HepG2 (cell line): Measurements from ENCODE around the gene GDF15. TPM values are rescaled to one million over a fixed set of nuclear protein-coding genes. Genes with fewer than 3 reads are reported as not detected.

Experiments
- ARNTL ChIP-seq: sonication (generic); formaldehyde crosslinking; IDR thresholded peaks from 2 replicates; pipeline ENCODE4 v1.4.0; 2020; ENCODE audit warnings: mild to moderate bottlenecking, missing genetic modification reagents
- BRCA1 ChIP-seq: sonication (generic); formaldehyde crosslinking; IDR thresholded peaks from 2 replicates; pipeline ENCODE4 v1.4.0; 2020; ENCODE audit warnings: missing genetic modification reagents
- CREM ChIP-seq, 2 experiments: sonication (generic) in 1 of 2; formaldehyde crosslinking in 1 of 2; IDR thresholded peaks; 2 replicates each; pipeline versions ENCODE4 v1.4.0 to v1.6.1; 2016 to 2020; ENCODE audit warnings: antibody characterized with exemption in 1 of 2, mild to moderate bottlenecking in 1 of 2, missing genetic modification reagents in 1 of 2
- JUNB ChIP-seq: sonication (generic); formaldehyde crosslinking; IDR thresholded peaks from 2 replicates; pipeline ENCODE4 v1.8.0; 2022; ENCODE audit warnings: missing genetic modification reagents, mild to moderate bottlenecking, borderline replicate concordance
- MXI1 ChIP-seq: IDR thresholded peaks from 3 replicates; pipeline ENCODE4 v1.6.1; 2012; ENCODE audit warnings: low read depth, low read length, inconsistent platforms, borderline replicate concordance
- PHB2 ChIP-seq: fragments of 450-650 bp; IDR thresholded peaks from 2 replicates; pipeline ENCODE4 v1.6.1; 2018; ENCODE audit not compliant: partially characterized antibody
- PRPF4 ChIP-seq: fragments of 200-400 bp; formaldehyde crosslinking; IDR thresholded peaks from 2 replicates; pipeline ENCODE4 v1.6.1; 2016; ENCODE audit warnings: low read length, low read depth; ENCODE audit not compliant: poor library complexity, severe bottlenecking
- RAD51 ChIP-seq: fragments of 450-650 bp; IDR thresholded peaks from 2 replicates; pipeline ENCODE4 v1.6.1; 2016; ENCODE audit warnings: borderline replicate concordance
- RBM39 ChIP-seq: fragments of 200-400 bp; formaldehyde crosslinking; IDR thresholded peaks from one replicate; pipeline ENCODE4 v1.6.1; 2018; ENCODE audit warnings: antibody characterized with exemption, mild to moderate bottlenecking, low read depth, low read length; ENCODE audit not compliant: poor library complexity, severe bottlenecking
- SMYD3 ChIP-seq: sonication (generic); formaldehyde crosslinking; IDR thresholded peaks from 2 replicates; pipeline ENCODE4 v1.8.1; 2023; ENCODE audit warnings: mild to moderate bottlenecking, missing genetic modification reagents
- SP2 ChIP-seq: sonication (generic); formaldehyde crosslinking; IDR thresholded peaks from 2 replicates; pipeline ENCODE4 v1.5.1; 2020; ENCODE audit warnings: mild to moderate bottlenecking, missing genetic modification reagents
- ZBTB8A ChIP-seq: sonication (generic); formaldehyde crosslinking; IDR thresholded peaks from 2 replicates; pipeline ENCODE4 v1.4.0; 2020; ENCODE audit warnings: mild to moderate bottlenecking, low read depth, missing genetic modification reagents, borderline replicate concordance
- ZMYM4 ChIP-seq: sonication (generic); formaldehyde crosslinking; IDR thresholded peaks from 2 replicates; pipeline ENCODE4 v1.8.1; 2023; ENCODE audit warnings: mild to moderate bottlenecking, missing genetic modification reagents
- ZNF10 ChIP-seq: sonication (generic); formaldehyde crosslinking; IDR thresholded peaks from 2 replicates; pipeline ENCODE4 v1.4.0; 2020; ENCODE audit warnings: mild to moderate bottlenecking, low read depth, missing genetic modification reagents, borderline replicate concordance
- ZNF44 ChIP-seq: sonication (generic); formaldehyde crosslinking; IDR thresholded peaks from 2 replicates; pipeline ENCODE4 v1.5.1; 2020; ENCODE audit warnings: mild to moderate bottlenecking, missing genetic modification reagents
- ZNF670 ChIP-seq: sonication (generic); formaldehyde crosslinking; IDR thresholded peaks from 2 replicates; pipeline ENCODE4 v1.8.0; 2022; ENCODE audit warnings: mild to moderate bottlenecking, missing genetic modification reagents, borderline replicate concordance
- polyA plus RNA-seq, 8 experiments: library from polyadenylated mRNA; depleted of rRNA in 3 of 8; stranded (reverse) in 7 of 8; unstranded in 1 of 8; fragments of >200 nt; fragmentation: Illumina TruSeq in 4 of 8; extraction: Trizol in 4 of 8; gene quantifications; 2 replicates each; pipeline versions ENCODE4 v1.2.1 to v1.2.3, GENCODE V29; 2011 to 2016; ENCODE audit warnings: low read depth in 4 of 8, missing spikeins in 1 of 8, mixed read lengths in 1 of 8; ENCODE audit not compliant: insufficient read depth in 1 of 8
- total RNA-seq, 5 experiments: library from RNA; depleted of rRNA; stranded (reverse); fragments of >200 nt; fragmentation: Illumina TruSeq; extraction: Trizol; gene quantifications; 2 replicates each; pipeline ENCODE4 v1.2.3, GENCODE V29; 2016; ENCODE audit warnings: low read depth in 1 of 5
- TF ChIP-seq, protein P1 (sequence below): IDR thresholded peaks from 2 replicates; pipeline ENCODE4 v1.6.1; 2018; ENCODE audit warnings: missing genetic modification reagents, mild to moderate bottlenecking, missing compliant biosample characterization
- TF ChIP-seq, protein P2 (sequence below): sonication (generic); formaldehyde crosslinking; IDR thresholded peaks from 2 replicates; pipeline ENCODE4 v1.8.1; 2023; ENCODE audit warnings: mild to moderate bottlenecking, missing genetic modification reagents
- TF ChIP-seq, protein P3 (sequence below): sonication (generic); formaldehyde crosslinking; IDR thresholded peaks from 2 replicates; pipeline ENCODE4 v1.8.0; 2022; ENCODE audit warnings: mild to moderate bottlenecking, missing genetic modification reagents; ENCODE audit not compliant: insufficient replicate concordance
- TF ChIP-seq, protein P4 (sequence below): sonication (generic); formaldehyde crosslinking; conservative IDR thresholded peaks from 2 replicates; pipeline ENCODE4 v1.4.0; 2020; ENCODE audit warnings: mild to moderate bottlenecking, missing genetic modification reagents, moderate library complexity
- TF ChIP-seq, protein P5 (sequence below): sonication (generic); formaldehyde crosslinking; IDR thresholded peaks from 2 replicates; pipeline ENCODE4 v1.5.0; 2020; ENCODE audit warnings: missing genetic modification reagents, mild to moderate bottlenecking, borderline replicate concordance

GDF15 gene
- total and polyA plus RNA-seq, 2 of the 13 experiments (the other 11 are each of a cell fraction or from before 2014, with no cell fraction given), result 146 to 422 TPM

DNA sequence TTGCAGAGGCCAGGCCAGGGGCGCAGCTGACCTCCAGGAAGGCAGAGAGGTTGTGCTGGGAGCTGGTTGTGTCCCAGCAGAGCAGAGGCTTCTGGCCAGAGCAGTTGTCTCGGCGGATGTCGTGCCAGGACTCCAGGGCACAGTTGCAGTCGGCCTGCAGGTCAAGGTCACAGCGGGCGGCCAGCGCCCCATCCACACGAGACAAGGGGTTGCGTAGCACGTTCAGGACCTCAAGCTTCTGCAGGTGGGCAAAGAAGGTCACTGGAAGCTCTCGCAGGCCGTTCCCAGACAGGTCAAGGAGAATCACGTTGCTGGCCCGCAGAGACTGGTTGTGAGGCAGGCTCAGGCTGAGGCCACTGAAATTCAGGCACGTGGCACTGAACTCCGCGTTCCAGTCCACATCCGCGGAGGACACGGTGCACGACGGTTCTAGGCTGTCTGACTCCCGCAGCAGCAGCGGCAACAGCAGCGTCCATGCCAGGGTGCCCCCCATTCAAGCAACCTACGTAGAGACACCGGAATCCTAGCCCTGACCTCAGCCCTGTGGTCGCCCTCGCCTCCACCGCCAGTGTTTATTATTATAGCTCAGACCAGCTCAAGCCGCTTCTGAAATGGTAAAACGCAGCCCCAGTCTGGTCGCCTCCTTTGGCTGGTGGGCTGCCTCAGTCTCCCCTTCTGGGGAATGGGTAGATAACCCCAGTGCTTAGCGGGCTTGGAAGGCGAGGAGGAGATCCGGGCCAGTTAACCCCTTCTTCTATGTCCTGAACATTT lies 10.7 kb downstream of the GDF15 start (continued):
- TF ChIP-seq BRCA1 (no peak), RAD51 (no peak), JUNB (CRISPR knock-in tag) (no peak), PHB2 (no peak), ZNF10 (CRISPR knock-in tag) (no peak), CREM (IDR thresholded peaks at IDR 0.05) (no peak), CREM (CRISPR knock-in tag; IDR thresholded peaks at IDR 0.05) (no peak), ZNF670 (CRISPR knock-in tag) (no peak), PRPF4 (no peak), RBM39 (no peak), ARNTL (CRISPR knock-in tag) (0 out of 2 replicates have a peak, but pooled peaks have one; percentile 41), ZBTB8A (CRISPR knock-in tag) (no peak), ZNF44 (CRISPR knock-in tag) (no peak), SP2 (CRISPR knock-in tag) (no peak), ZMYM4 (CRISPR knock-in tag) (no peak), SMYD3 (CRISPR knock-in tag) (no peak), MXI1 (no peak)
- TF ChIP-seq, protein P1, sequence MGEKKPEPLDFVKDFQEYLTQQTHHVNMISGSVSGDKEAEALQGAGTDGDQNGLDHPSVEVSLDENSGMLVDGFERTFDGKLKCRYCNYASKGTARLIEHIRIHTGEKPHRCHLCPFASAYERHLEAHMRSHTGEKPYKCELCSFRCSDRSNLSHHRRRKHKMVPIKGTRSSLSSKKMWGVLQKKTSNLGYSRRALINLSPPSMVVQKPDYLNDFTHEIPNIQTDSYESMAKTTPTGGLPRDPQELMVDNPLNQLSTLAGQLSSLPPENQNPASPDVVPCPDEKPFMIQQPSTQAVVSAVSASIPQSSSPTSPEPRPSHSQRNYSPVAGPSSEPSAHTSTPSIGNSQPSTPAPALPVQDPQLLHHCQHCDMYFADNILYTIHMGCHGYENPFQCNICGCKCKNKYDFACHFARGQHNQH (CRISPR knock-in tag), result 0 out of 2 replicates have a peak, but pooled peaks have one; percentile 49
- TF ChIP-seq, protein P2, sequence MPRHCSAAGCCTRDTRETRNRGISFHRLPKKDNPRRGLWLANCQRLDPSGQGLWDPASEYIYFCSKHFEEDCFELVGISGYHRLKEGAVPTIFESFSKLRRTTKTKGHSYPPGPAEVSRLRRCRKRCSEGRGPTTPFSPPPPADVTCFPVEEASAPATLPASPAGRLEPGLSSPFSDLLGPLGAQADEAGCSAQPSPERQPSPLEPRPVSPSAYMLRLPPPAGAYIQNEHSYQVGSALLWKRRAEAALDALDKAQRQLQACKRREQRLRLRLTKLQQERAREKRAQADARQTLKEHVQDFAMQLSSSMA (CRISPR knock-in tag), result no peak
- TF ChIP-seq, protein P3, sequence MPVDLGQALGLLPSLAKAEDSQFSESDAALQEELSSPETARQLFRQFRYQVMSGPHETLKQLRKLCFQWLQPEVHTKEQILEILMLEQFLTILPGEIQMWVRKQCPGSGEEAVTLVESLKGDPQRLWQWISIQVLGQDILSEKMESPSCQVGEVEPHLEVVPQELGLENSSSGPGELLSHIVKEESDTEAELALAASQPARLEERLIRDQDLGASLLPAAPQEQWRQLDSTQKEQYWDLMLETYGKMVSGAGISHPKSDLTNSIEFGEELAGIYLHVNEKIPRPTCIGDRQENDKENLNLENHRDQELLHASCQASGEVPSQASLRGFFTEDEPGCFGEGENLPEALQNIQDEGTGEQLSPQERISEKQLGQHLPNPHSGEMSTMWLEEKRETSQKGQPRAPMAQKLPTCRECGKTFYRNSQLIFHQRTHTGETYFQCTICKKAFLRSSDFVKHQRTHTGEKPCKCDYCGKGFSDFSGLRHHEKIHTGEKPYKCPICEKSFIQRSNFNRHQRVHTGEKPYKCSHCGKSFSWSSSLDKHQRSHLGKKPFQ (CRISPR knock-in tag), result no peak
- TF ChIP-seq, protein P4, sequence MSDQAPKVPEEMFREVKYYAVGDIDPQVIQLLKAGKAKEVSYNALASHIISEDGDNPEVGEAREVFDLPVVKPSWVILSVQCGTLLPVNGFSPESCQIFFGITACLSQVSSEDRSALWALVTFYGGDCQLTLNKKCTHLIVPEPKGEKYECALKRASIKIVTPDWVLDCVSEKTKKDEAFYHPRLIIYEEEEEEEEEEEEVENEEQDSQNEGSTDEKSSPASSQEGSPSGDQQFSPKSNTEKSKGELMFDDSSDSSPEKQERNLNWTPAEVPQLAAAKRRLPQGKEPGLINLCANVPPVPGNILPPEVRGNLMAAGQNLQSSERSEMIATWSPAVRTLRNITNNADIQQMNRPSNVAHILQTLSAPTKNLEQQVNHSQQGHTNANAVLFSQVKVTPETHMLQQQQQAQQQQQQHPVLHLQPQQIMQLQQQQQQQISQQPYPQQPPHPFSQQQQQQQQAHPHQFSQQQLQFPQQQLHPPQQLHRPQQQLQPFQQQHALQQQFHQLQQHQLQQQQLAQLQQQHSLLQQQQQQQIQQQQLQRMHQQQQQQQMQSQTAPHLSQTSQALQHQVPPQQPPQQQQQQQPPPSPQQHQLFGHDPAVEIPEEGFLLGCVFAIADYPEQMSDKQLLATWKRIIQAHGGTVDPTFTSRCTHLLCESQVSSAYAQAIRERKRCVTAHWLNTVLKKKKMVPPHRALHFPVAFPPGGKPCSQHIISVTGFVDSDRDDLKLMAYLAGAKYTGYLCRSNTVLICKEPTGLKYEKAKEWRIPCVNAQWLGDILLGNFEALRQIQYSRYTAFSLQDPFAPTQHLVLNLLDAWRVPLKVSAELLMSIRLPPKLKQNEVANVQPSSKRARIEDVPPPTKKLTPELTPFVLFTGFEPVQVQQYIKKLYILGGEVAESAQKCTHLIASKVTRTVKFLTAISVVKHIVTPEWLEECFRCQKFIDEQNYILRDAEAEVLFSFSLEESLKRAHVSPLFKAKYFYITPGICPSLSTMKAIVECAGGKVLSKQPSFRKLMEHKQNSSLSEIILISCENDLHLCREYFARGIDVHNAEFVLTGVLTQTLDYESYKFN, result peak; percentile 26; the same call in 1 of the 2 replicates
- TF ChIP-seq, protein P5, sequence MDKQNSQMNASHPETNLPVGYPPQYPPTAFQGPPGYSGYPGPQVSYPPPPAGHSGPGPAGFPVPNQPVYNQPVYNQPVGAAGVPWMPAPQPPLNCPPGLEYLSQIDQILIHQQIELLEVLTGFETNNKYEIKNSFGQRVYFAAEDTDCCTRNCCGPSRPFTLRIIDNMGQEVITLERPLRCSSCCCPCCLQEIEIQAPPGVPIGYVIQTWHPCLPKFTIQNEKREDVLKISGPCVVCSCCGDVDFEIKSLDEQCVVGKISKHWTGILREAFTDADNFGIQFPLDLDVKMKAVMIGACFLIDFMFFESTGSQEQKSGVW (CRISPR knock-in tag), result no peak
